ENCODE results near the gene CST9. TPM values are rescaled to one million over a fixed set of nuclear protein-coding genes. Genes with fewer than 3 reads are reported as not detected.

The CST9 gene
- polyA plus RNA-seq, 2 of the 4 experiments (the other 2 are of a cell fraction), result not detected

DNA sequence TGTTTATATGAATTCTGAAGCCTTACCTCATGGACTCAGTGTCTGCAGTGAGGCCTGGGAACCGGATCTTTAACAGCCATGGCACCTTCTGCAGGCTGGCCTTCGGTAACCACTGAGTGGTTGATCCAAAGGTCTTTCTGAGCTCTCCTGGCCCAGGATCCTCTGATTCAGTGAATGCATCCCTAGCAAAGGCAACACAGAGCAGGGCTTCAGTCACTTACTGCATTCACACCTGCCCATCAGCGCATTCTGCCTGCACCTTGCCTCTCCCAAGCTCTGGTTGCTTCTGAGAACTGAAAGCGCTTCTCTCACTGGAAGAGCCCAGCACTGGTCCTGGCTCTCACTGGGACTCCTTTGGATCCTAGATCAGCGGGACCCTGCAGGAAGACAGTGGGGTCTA is 8.4 kb upstream of the CST9 start:
- FAIRE-seq (no peak), DNase-seq (ENCODE audit: low read depth in 1 of 2, low spot score in 1 of 2) (no peak), ATAC-seq (no peak)
- ChIA-PET POLR2A (no interaction called here), CTCF (interaction anchor here (1.4 to 9.4 kb wide), 2 partner anchors 13 to 170 kb away, joined by 4 to 176 read pairs; partner anchors contain the start of gene CSTL1)
- Histone ChIP-seq H3K9me3 (peaks cover 4% of the 10 kb centered on the region), H3K4me1 (no peaks in the 10 kb centered on the region), H3K4me2 (no peak overlapping the region), H3K27ac (no peak overlapping the region), H3K4me3 (no peak overlapping the region)
- TF ChIP-seq CEBPB (IDR thresholded peaks at IDR 0.05), result no peak
- WGBS (ENCODE audit: missing lambda C conversion rate), result 76% methylated on average over 4 of the region's 5 CpGs

DNA sequence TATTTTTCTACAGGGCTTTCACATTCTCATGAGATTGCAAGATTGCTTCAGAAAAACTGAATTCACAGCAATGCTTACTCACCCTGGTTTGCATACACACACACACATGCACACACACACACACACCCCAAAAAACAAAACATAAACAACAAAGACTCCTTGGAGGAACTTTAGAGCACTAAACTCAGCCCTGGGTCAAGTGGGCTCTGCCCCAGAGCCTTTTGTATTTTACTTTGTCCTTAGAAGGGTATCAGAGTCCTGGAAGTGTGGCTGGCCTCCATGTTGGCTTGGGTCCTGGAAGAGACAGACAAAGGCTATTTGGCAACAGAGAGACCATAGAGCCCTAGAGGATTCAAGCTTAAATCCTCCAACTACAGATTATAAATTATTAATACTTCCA is 8.0 kb upstream of the CST9 start:
- Histone ChIP-seq H3K4me1 (no peaks in the 10 kb centered on the region), H3K4me2 (no peak overlapping the region), H3K9me3 (peaks cover 4% of the 10 kb centered on the region), H3K27ac (no peak overlapping the region), H3K4me3 (no peak overlapping the region)
- POLR2A ChIA-PET, result no interaction called here
- ATAC-seq (no peak), FAIRE-seq (no peak), DNase-seq (ENCODE audit: low read depth in 1 of 2, low spot score in 1 of 2) (no peak)
- CTCF ChIA-PET, result interaction anchor here (1.4 to 9.4 kb wide), 2 partner anchors 13 to 170 kb away, joined by 4 to 176 read pairs; partner anchors contain the start of gene CSTL1
- TF ChIP-seq, protein P1, sequence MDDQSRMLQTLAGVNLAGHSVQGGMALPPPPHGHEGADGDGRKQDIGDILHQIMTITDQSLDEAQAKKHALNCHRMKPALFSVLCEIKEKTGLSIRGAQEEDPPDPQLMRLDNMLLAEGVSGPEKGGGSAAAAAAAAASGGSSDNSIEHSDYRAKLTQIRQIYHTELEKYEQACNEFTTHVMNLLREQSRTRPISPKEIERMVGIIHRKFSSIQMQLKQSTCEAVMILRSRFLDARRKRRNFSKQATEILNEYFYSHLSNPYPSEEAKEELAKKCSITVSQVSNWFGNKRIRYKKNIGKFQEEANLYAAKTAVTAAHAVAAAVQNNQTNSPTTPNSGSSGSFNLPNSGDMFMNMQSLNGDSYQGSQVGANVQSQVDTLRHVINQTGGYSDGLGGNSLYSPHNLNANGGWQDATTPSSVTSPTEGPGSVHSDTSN (IDR thresholded peaks at IDR 0.05), result no peak
- no peak for TF ChIP-seq HOXA7 (CRISPR knock-in tag; IDR thresholded peaks at IDR 0.05)
- TF ChIP-seq NPAS2 (CRISPR knock-in tag; IDR thresholded peaks at IDR 0.05; ENCODE audit: borderline replicate concordance), result no peak
- TF ChIP-seq NFE2L2 (conservative IDR thresholded peaks at IDR 0.05; ENCODE audit: low read length), result no peak
- TF ChIP-seq MAFK (IDR thresholded peaks at IDR 0.05; ENCODE audit: partially characterized antibody), result no peak
- no peak for TF ChIP-seq EHMT2 (IDR thresholded peaks at IDR 0.05; ENCODE audit: low read depth)

DNA sequence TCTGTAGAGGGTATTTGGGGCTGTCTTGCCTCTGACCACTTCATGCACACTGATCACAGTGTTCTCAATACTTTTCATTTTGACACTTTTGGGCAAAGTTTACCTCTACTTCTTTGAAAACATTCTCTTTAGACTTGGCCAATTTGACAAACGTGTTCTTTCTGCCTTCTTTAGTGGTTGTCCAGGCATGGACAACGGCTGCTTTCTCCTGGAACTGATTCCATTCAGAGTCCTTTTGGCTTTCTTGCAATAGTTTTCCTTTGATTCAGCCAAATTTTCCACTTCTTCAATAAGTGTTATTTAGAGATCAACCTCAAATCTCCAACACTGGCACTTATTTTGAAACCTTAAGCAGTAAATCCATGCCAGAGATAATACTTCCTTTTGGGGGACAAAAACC is 6.7 kb upstream of the CST9 start:
- WGBS (ENCODE audit: missing lambda C conversion rate), result 20% methylated on average over 2 of the region's 2 CpGs
- Histone ChIP-seq H3K9me3 (peaks cover 4% of the 10 kb centered on the region; the same call in 2 of the 3 replicates), H3K4me3 (no peak overlapping the region), H3K4me2 (no peak overlapping the region), H3K4me1 (no peaks in the 10 kb centered on the region), H3K27ac (no peak overlapping the region)
- ATAC-seq (no peak), FAIRE-seq (no peak), DNase-seq (ENCODE audit: low read depth in 1 of 2, low spot score in 1 of 2) (no peak)
- ChIA-PET CTCF (interaction anchor here (1.4 to 9.4 kb wide), 2 partner anchors 14 to 169 kb away, joined by 4 to 176 read pairs; partner anchors contain the start of gene CSTL1), POLR2A (no interaction called here)
- TF ChIP-seq EHF (CRISPR knock-in tag; IDR thresholded peaks at IDR 0.05), result no peak
- no peak for TF ChIP-seq FOSL2 (IDR thresholded peaks at IDR 0.05)
- TF ChIP-seq FOSL2 (CRISPR knock-in tag; IDR thresholded peaks at IDR 0.05), result no peak
- TF ChIP-seq BHLHE40 (IDR thresholded peaks at IDR 0.05; ENCODE audit: low read depth, low read length), result no peak
- TF ChIP-seq HOXA7 (CRISPR knock-in tag; IDR thresholded peaks at IDR 0.05), result no peak
- no peak for TF ChIP-seq SREBF2 (IDR thresholded peaks at IDR 0.05)
- TF ChIP-seq GATA3 (IDR thresholded peaks at IDR 0.05; ENCODE audit: borderline replicate concordance), result no peak

DNA sequence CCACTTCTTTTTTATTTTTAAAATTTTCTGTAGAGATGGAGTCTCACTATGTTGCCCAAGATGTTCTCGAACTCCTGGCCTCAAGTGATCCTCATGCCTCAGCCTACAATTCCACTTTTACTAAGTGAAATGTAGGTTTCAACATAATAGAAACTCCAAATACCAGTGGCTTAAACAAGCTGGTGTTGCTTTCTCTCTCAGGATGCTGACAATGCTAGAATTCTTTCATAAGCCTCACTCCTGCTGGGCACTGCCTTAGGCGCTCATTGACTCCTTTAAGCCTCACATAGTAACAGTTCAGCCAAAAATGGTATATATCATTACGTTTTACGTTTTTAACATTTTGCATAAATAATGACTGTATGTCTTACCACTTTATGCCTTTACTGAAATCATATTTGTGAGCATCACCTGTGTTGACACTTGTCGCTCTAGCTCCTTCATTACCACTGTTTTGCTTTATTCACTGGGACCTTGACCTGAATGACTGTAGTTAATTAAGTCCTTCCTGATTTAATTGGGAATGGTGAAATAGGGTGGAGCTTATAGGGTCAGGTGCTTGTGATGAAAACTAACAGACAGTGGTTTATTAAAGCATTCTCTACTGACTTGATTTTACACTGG is 3.9 kb upstream of the CST9 start:
- H3K4me2 ChIP-seq, result no peak overlapping the region
- ChIA-PET POLR2A (interaction anchor here (1.2 kb wide), 1 partner anchor 28 kb away, joined by 3 read pairs; the partner anchor contains the start of gene CST3), CTCF (interaction anchor here (1.2 to 9.4 kb wide), 4 partner anchors 13 to 173 kb away, joined by 3 to 176 read pairs (median 4); partner anchors contain the start of gene CSTL1)
- FAIRE-seq (no peak), DNase-seq (ENCODE audit: low read depth in 1 of 2, low spot score in 1 of 2) (no peak), ATAC-seq (no peak)
- WGBS (ENCODE audit: missing lambda C conversion rate), result 68% methylated on average over 5 of the region's 5 CpGs
- TF ChIP-seq, protein P2, sequence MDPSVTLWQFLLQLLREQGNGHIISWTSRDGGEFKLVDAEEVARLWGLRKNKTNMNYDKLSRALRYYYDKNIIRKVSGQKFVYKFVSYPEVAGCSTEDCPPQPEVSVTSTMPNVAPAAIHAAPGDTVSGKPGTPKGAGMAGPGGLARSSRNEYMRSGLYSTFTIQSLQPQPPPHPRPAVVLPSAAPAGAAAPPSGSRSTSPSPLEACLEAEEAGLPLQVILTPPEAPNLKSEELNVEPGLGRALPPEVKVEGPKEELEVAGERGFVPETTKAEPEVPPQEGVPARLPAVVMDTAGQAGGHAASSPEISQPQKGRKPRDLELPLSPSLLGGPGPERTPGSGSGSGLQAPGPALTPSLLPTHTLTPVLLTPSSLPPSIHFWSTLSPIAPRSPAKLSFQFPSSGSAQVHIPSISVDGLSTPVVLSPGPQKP (IDR thresholded peaks at IDR 0.05; ENCODE audit: low read depth, low read length), result no peak
- TF ChIP-seq, protein P1 (IDR thresholded peaks at IDR 0.05), result no peak
- TF ChIP-seq, protein P3, sequence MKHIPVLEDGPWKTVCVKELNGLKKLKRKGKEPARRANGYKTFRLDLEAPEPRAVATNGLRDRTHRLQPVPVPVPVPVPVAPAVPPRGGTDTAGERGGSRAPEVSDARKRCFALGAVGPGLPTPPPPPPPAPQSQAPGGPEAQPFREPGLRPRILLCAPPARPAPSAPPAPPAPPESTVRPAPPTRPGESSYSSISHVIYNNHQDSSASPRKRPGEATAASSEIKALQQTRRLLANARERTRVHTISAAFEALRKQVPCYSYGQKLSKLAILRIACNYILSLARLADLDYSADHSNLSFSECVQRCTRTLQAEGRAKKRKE (CRISPR knock-in tag; IDR thresholded peaks at IDR 0.05; ENCODE audit: low read depth), result no peak
- TF ChIP-seq SREBF2 (IDR thresholded peaks at IDR 0.05) (no peak), KDM5A (IDR thresholded peaks at IDR 0.05) (no peak), ZNF302 (CRISPR knock-in tag; IDR thresholded peaks at IDR 0.05) (no peak), HOXB13 (CRISPR knock-in tag; IDR thresholded peaks at IDR 0.05; ENCODE audit: low read depth) (no peak)
- no peaks in the 10 kb centered on the region for H3K9me3 ChIP-seq
- H3K4me1 ChIP-seq, result no peaks in the 10 kb centered on the region; the same call in 2 of the 3 replicates
- no peak overlapping the region for H3K4me3 ChIP-seq
- no peak overlapping the region for H3K27ac ChIP-seq

All from A549 (cell line).